Ascending aorta (tissue), 2 donors: ENCODE data around the gene HIRIP3. TPM values are rescaled to one million over a fixed set of nuclear protein-coding genes. Genes with fewer than 3 reads are reported as not detected.

Source experiments
- DNase-seq, 2 donors: peaks; one replicate each; pipeline ENCODE4 v3.0.0-alpha.2; 2019; ENCODE audit warnings: low spot score in 2 of 2
- H3K27ac ChIP-seq, 2 donors: fragments of 200-600 bp; sonication (generic); one replicate each; pipeline ENCODE4 v1.5.1; 2016 to 2017; ENCODE audit warnings: mild to moderate bottlenecking in 1 of 2
- H3K27me3 ChIP-seq: fragments of 200-600 bp; sonication (generic); one replicate; pipeline ENCODE4 v1.5.1; 2017
- H3K36me3 ChIP-seq, 2 donors: fragments of 200-600 bp; sonication (generic); one replicate each; pipeline ENCODE4 v1.5.1; 2016
- H3K4me1 ChIP-seq, 2 donors: fragments of 200-600 bp; sonication (generic); one replicate each; pipeline ENCODE4 v1.5.1; 2016 to 2017; ENCODE audit warnings: mild to moderate bottlenecking in 1 of 2
- H3K4me3 ChIP-seq, 2 donors: fragments of 200-600 bp; sonication (generic); one replicate each; pipeline ENCODE4 v1.5.1; 2016 to 2017; ENCODE audit warnings: mild to moderate bottlenecking in 1 of 2
- H3K9me3 ChIP-seq, 2 donors: fragments of 200-600 bp; sonication (generic); one replicate each; pipeline ENCODE4 v1.5.1; 2016
- CTCF ChIP-seq, 3 experiments: fragments of 200-600 bp in 2 of 3; fragments of 450-650 bp in 1 of 3; sonication (generic) in 2 of 3; IDR thresholded peaks; one replicate each; pipeline ENCODE4 v1.5.1; 2016 to 2019; ENCODE audit warnings: antibody characterized with exemption in 3 of 3, mild to moderate bottlenecking in 1 of 3, moderate library complexity in 1 of 3
- intact Hi-C: fragments of 100-400 bp; cut with DNase I; formaldehyde crosslinking; loops from one replicate; pipeline ENCODE4 v1.15.1; 2023
- total RNA-seq: library from RNA; depleted of rRNA; stranded (reverse); fragments of >200 nt; gene quantifications from one replicate; pipeline ENCODE4 v1.1.0, GENCODE V29; 2016

Gene HIRIP3
- total RNA-seq, 1 donor from 2014 or later, result 2.0 TPM

- Histone ChIP-seq H3K27ac (no peak overlapping the region), H3K27me3 (no peaks in the 10 kb centered on the region), H3K9me3 (no peaks in the 10 kb centered on the region), H3K4me1 (peaks cover 0 to 5% of the 10 kb centered on the region in 2 donors), H3K36me3 (no peaks in the 10 kb centered on the region), H3K4me3 (no peak overlapping the region)
- no peak for TF ChIP-seq CTCF (IDR thresholded peaks at IDR 0.05)
- intact Hi-C loops, result no loop called here
- DNase-seq, result no peak
Measured at GRCh38 chr16:29959293-29959692, 36.1 kb downstream of the HIRIP3 start.

- H3K4me1 ChIP-seq, result peaks cover 0 to 2% of the 10 kb centered on the region in 2 donors
- no peaks in the 10 kb centered on the region for H3K27me3 ChIP-seq
- no peak overlapping the region for H3K27ac ChIP-seq
- H3K9me3 ChIP-seq, result no peaks in the 10 kb centered on the region
- no peak for TF ChIP-seq CTCF (IDR thresholded peaks at IDR 0.05)
- DNase-seq, result no peak
- no peak overlapping the region for H3K4me3 ChIP-seq
- intact Hi-C loops, result no loop called here
- no peaks in the 10 kb centered on the region for H3K36me3 ChIP-seq
Measured at GRCh38 chr16:29958756-29959155, 36.7 kb downstream of the HIRIP3 start.

GRCh38 chr16:29951625-29952365, 43.6 kb downstream of the HIRIP3 start:
- DNase-seq, result no peak

GRCh38 chr16:29950806-29951461, 44.5 kb downstream of the HIRIP3 start:
- no peaks in the 10 kb centered on the region for H3K9me3 ChIP-seq
- H3K36me3 ChIP-seq, result no peaks in the 10 kb centered on the region
- no peak overlapping the region for H3K4me3 ChIP-seq
- no peak overlapping the region for H3K27ac ChIP-seq
- intact Hi-C loops, result no loop called here
- no peaks in the 10 kb centered on the region for H3K4me1 ChIP-seq
- no peaks in the 10 kb centered on the region for H3K27me3 ChIP-seq
- no peak for TF ChIP-seq CTCF (IDR thresholded peaks at IDR 0.05)
- DNase-seq, result no peak

More at GRCh38 chr16:29951625-29952365, 43.6 kb downstream of the HIRIP3 start:
- H3K4me3 ChIP-seq, result no peak overlapping the region
- H3K36me3 ChIP-seq, result no peaks in the 10 kb centered on the region
- TF ChIP-seq CTCF (IDR thresholded peaks at IDR 0.05), result no peak
- H3K27ac ChIP-seq, result no peak overlapping the region
- no peaks in the 10 kb centered on the region for H3K9me3 ChIP-seq
- H3K27me3 ChIP-seq, result no peaks in the 10 kb centered on the region
- H3K4me1 ChIP-seq, result no peaks in the 10 kb centered on the region
- intact Hi-C loops, result no loop called here

- DNase-seq, result no peak
- no peak for TF ChIP-seq CTCF (IDR thresholded peaks at IDR 0.05)
Measured at GRCh38 chr16:29947897-29948296, 47.5 kb downstream of the HIRIP3 start.

More at GRCh38 chr16:29947897-29948296, 47.5 kb downstream of the HIRIP3 start:
- intact Hi-C loops, result no loop called here
- no peaks in the 10 kb centered on the region for H3K4me1 ChIP-seq
- no peaks in the 10 kb centered on the region for H3K36me3 ChIP-seq
- no peak overlapping the region for H3K27ac ChIP-seq
- no peak overlapping the region for H3K4me3 ChIP-seq
- H3K27me3 ChIP-seq, result no peaks in the 10 kb centered on the region
- no peaks in the 10 kb centered on the region for H3K9me3 ChIP-seq
